LHCN-M2 (cell line): Measurements from ENCODE around the gene KRTAP3-3. TPM values are rescaled to one million over a fixed set of nuclear protein-coding genes. Genes with fewer than 3 reads are reported as not detected.

Experiments
- DNase-seq: peaks from one replicate; pipeline ENCODE4 v3.0.0-alpha.2; 2012; ENCODE audit warnings: low read depth
- polyA plus RNA-seq: library from polyadenylated mRNA; unstranded; fragments of >200 nt; gene quantifications from one replicate; pipeline ENCODE4 v1.2.1, GENCODE V29; 2012; ENCODE audit warnings: missing spikeins
- total RNA-seq: library from RNA; depleted of rRNA; stranded (reverse); fragments of >200 nt; gene quantifications from 2 replicates; pipeline ENCODE4 v1.2.3, GENCODE V29; 2014; rRNA removed

KRTAP3-3 gene
- not detected in 2 replicates for total RNA-seq
- not detected for polyA plus RNA-seq

- no peak for DNase-seq
Observed at GRCh38 chr17:40993839-40994238, at the start of gene KRTAP3-3. Gene KRTAP3-3 (minus strand): TSS chr17:40994164. CDS start chr17:40994097, 67 bp downstream.

- no peak for DNase-seq
Observed at GRCh38 chr17:41042953-41043352, 49.0 kb upstream of the KRTAP3-3 start.

DNA sequence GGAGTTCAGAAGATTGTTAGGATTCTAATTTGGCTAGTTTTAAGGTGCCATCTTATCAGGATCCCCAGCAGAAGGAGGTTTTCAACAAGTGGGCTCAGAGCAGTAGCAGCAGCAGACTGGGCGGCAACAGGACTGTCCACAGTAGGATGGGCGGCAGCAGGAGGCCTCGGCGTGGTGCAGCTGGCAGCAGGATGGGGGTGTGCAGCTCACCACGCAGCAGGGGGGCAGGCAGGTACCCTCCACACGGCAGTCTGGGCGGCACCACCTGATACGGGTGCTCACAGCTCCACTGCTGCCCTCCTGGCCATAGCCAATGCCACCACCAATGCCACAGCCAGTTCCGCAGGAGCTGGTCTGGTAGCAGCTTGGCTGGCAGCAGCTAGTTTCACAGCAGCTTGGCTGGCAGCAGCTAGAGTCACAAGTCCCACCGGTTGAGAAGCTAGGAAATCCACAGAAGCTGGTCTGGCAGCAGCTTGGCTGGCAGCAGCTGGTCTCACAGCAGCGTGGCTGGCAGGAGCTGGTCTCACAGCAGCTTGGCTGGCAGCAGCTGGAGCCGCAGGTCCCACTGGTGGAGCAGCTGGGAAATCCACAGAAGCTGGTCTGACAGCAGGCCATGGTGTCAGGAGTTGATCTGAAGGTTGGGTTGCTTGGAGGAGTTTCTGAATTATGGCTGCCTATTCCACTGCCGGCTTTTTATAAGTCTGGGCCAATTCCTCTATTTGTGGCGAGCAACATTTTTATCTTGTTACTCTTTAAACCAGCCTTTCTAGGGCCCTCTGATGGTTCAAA lies 47.0 kb upstream of the KRTAP3-3 start, which contains the start of gene KRTAP1-1:
Gene KRTAP1-1 (minus strand): TSS at position 668 of the 789 bp plus-strand sequence. CDS start 53 bp downstream, at position 615.
- peak; percentile 65 for DNase-seq

DNA sequence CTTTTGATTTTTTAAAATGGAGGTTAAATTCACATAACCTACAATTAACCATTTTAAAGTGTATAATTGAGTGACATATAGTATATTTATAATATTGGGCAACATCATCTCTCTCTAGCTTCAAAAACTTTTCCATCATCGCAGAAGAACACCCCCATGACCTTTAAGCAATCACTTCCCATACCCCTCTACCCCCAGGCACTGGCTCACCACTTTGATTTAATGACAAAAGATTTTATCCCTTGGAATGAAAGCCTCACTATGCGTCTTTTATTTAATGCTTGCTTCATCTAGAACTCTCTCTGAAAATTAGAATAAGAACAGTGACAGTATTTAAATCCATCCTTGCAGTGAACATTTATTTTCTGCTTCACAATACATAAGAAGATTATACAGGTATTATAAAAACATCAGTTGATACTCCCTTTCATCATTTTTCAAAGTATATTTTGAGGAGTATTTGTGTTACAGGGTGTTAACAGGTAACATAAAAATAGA lies 43.9 kb upstream of the KRTAP3-3 start:
- DNase-seq: no peak

- peak; percentile 68 for DNase-seq
Observed at GRCh38 chr17:41034346-41034935, 40.5 kb upstream of the KRTAP3-3 start, which contains the start of gene KRTAP1-3. Gene KRTAP1-3 (minus strand): TSS chr17:41034874. CDS start chr17:41034821, 53 bp downstream.

GRCh38 chr17:41029633-41030245 lies 35.8 kb upstream of the KRTAP3-3 start, which contains the start of gene KRTAP1-4:
Gene KRTAP1-4 (minus strand): TSS chr17:41030195. CDS start chr17:41030078, 117 bp downstream.
- DNase-seq: no peak

DNA sequence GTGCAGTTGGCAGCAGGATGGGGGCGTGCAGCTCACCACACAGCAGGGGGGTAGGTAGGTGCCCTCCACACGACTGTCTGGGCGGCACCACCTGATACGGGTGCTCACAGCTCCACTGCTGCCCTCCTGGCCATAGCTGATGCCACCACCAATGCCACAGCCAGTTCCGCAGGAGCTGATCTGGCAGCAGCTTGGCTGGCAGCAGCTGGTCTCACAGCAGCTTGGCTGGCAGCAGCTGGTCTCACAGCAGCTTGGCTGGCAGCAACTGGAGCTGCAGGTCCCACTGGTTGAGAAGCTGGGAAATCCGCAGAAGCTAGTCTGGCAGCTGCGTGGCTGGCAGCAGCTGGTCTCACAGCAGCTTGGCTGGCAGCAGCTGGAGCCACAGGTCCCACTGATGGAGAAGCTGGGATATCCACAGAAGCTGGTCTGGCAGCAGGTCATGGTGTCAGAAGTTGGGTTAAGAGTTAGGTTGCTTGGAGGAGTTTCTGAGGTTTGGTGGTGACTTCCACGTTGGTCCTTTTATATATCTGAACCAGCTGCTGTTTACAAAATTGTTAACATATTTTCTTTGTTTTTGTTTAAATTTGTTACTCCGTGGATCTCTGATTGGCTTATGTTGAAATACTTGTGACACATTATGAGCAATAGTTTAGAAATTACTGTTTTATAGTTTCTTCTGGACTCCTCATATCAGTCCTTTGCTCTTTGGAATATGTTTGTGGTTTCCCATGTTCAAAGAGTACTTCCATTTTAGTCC lies 32.9 kb upstream of the KRTAP3-3 start, which contains the start of gene KRTAP1-5:
Gene KRTAP1-5 (minus strand): TSS at position 494 of the 757 bp plus-strand sequence. CDS start 53 bp downstream, at position 441.
- peak; percentile 98 for DNase-seq

DNA sequence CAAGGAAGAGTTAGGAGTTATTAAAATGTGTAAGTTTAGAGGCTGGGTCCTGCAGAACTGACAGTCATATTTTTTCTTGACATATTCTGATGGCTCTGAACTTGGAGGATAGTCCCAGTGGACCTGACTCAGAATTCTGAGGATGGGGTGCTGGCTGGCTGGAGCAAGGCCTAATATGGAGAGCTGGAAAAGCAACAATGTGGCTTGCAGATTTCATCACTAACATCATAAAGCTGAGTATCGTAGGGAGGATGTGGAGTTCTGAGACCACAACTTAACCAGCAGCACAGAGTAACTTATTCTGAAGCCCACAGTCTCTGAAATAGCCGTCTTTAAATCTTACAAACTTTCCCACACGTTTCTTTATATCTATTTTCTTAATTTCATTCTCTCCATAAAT lies 30.7 kb upstream of the KRTAP3-3 start:
- peak; percentile 38 for DNase-seq

GRCh38 chr17:41020336-41020735 lies 26.4 kb upstream of the KRTAP3-3 start:
- DNase-seq: no peak

- no peak for DNase-seq
Observed at GRCh38 chr17:41019415-41019814, 25.5 kb upstream of the KRTAP3-3 start.

DNA sequence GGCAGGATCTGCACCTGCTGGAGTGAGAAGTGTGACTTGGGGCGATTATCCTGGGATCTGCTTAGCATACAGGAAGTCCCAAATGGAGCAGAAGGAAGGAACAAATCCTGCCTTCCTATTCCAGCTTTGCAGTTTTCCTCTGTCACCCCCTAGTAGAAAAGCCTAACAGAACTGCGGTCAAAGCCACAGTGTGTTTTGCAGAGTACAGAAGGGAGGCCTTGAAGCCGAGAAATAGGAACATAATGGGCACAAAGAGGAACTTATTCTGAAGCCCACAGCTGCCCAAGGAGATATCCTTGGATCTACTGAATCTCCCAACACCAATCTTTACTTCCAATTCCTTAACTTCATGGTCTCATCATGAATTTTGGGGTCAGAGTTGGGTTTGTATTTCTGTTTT lies 24.6 kb upstream of the KRTAP3-3 start:
- DNase-seq: no peak

- DNase-seq: no peak
Observed at GRCh38 chr17:41016578-41017215, 22.7 kb upstream of the KRTAP3-3 start.

DNA sequence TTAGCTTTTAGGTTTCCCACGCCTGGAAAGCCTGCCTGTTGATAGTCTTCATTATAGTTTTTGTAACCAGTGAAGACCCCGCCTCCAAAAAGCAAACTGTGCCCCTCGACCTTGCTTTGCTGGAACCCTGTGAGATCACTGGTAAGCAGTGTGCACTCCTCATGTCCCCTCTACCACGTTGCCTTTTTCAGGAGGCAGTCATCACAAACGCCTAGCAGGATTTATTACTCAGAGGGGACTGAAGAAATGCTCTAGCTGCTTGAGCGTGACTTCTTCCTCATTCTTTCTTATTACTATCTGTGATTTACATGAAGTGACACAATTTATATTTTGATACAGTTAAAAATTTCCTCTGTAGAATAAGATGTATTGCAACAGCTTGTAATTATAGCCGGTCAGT lies 21.5 kb upstream of the KRTAP3-3 start:
- DNase-seq: no peak

DNA sequence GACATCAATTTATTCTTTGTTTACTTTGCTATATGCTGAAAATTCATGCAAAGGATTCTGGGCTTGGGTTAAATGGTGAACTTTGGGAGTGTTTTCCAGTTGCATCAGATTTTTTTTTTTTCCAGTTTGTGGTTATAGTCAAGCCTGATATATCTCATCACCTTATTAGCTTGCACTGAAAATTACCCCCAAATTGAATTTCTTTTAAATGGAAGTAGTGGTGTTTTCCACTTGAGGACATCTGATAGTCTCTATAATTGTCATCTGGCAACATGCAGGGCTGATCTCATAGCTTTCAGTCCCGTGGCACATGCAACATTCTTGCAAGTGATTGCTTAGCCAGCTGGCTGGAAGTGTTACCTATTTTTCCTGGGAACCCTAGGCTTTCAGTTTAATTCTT lies 19.6 kb upstream of the KRTAP3-3 start:
- DNase-seq: peak; percentile 37

- DNase-seq: no peak
Observed at GRCh38 chr17:41013181-41013580, 19.2 kb upstream of the KRTAP3-3 start.

DNA sequence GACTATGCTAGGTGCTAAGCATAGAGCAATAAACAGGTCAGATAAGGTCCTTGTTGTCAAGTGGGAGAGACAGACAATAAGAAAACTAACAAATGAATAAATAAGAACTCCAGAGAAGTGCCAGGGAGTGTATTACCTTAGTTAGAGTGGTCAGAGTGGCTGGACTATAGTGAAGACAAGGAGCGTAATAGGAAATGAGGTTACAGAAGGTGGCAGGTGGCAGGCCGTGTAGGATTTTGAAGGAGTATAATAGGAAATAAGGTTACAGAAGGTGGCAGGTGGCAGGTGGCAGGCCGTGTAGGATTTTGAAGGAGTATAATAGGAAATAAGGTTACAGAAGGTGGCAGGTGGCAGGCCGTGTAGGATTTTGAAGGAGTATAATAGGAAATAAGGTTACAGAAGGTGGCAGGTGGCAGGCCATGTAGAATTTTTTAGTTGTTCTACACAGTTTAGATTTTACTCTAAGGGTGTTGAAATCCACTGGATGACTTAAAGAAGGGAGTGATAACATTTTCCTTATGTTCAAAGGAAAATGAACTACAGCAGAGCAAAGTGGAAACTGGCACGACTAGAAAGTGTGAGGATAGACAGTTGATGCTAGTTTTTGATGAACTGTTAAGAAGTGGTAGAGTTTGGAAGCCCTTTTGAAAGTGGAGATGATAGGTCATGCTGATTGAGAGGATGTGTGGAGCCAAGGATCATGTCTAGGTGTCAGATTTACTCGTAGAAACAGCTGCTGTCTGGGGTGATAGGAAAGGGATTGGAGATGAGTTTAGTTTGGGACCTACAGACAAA lies 18.6 kb upstream of the KRTAP3-3 start:
- no peak for DNase-seq

- no peak for DNase-seq
Observed at GRCh38 chr17:41010441-41010840, 16.5 kb upstream of the KRTAP3-3 start.

- DNase-seq: no peak
Observed at GRCh38 chr17:41009936-41010335, 16.0 kb upstream of the KRTAP3-3 start.

DNA sequence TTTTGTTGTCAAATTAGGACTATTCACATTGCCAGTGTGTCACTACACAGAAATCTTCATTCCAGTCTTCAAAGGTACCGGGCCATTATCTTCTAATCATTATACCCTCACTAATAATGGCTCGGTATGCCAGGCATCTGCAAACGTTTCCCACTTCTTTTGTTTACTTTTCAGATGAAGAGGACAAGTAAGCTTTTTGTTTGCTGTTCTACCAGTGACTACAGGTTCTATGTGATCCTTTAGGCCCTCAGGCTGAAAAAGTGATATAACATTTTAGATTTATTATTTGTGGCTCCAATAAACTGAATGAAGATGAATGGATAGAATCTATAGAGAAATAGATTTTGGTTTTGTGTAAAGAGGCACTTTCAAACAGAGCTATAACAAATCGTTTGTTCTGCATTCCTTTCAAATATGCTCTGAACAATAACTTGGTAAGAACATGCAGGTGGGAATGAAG lies 15.4 kb upstream of the KRTAP3-3 start:
- DNase-seq: no peak

GRCh38 chr17:41008811-41009210 lies 14.8 kb upstream of the KRTAP3-3 start, which contains the start of gene KRTAP3-1:
Gene KRTAP3-1 (minus strand): TSS chr17:41009128. CDS start chr17:41009074, 54 bp downstream.
- no peak for DNase-seq
